ENCODE data around the gene SZRD1.

The SZRD1 gene

GRCh38 chr1:16440131-16440469, 73.1 kb downstream of the SZRD1 start:
- no peak for DNase-seq (ENCODE audit: low spot score)

GRCh38 chr1:16440470-16441281, 73.6 kb downstream of the SZRD1 start, which contains the start of gene NECAP2:
Gene NECAP2, plus strand, starts transcription at chr1:16440724. Its CDS starts 38 bp downstream, at chr1:16440762.
- DNase-seq (ENCODE audit: low spot score): peak; percentile 88

GRCh38 chr1:16441282-16441665, 74.2 kb downstream of the SZRD1 start:
- DNase-seq (ENCODE audit: low spot score): no peak

DNA sequence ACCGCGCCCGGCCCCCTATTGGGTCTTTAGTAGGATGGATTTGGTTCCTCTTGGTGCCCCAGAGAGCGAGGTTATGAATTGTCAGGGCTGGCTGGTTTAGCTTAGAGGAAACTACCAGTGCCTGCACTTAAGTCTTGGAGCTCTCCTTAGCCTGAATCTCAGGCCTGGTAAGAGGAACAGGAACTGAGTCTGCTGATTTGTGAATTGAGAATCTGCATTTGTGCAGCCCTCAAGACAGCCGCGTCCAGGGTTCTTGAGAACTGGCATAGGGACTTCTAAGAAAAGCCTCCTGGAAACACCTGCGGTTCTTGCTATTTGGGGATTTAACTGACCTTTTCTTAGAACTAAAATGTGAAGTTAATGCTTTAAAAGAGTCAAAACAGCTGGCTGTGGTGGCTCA, 75.2 kb downstream of the SZRD1 start:
- DNase-seq (ENCODE audit: low spot score): no peak

DNA sequence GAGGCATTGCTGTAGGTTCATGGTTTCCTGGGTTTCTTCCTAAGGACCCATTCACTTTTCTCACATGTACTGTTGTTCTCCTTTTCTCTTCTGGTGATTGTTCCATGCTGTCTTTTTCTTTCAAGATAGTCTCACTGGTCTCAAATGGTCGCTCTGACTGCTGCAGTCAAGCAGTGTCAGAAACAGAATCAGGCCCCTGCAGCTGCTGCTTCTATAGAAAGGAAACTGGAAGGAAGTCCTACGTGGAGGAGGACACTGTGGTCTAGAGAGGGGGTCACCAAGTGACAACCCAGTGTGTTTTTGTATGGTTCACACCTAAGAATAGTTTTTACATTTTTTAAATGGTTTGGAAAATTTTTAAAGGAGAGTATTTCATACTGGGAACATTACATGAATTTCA, 75.9 kb downstream of the SZRD1 start:
- no peak for DNase-seq (ENCODE audit: low spot score)

DNA sequence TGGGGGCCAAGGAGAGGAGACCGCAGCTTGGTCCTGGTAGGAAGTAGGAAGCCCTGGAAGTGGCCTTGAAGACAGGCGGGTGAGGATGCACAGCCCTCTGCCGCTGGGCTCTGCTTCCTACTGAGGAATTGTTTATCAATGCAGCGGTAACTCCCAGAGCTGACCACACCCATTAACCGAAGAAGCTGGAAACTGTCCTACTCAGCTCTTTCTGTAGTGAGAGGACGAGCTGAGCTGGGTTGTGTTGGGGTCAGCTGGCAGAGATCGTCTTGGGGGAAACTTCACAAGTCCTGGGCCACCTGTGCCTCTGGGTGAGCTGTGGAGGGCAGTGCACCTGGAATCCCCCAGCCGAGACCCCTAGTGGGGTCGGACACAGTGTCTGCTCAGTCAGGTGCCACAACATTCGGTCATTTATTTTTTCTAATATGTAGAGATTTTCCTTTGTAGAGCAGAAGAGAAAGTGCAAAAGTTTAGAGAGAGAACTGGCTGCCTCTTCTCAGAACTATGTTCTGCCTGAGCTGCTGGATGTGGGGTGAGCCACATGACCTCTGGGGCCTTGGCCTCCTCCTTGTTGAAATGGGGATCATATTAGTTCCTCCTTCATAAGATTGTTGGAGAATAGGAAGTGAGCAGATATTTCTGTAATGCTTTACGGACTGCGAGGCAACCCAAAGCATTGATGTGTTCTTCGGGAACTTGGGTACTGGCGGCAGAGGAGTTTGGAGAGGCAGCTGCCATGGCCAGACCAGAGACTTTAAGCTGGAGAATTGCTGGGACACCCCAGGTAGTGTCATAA, 77.1 kb downstream of the SZRD1 start:
- no peak for DNase-seq (ENCODE audit: low spot score)

- DNase-seq (ENCODE audit: low spot score): no peak
These were observed 78.0 kb downstream of the SZRD1 start for GRCh38 chr1:16445052-16445451.

GRCh38 chr1:16446116-16446515, 79.1 kb downstream of the SZRD1 start:
- no peak for DNase-seq (ENCODE audit: low spot score)

DNA sequence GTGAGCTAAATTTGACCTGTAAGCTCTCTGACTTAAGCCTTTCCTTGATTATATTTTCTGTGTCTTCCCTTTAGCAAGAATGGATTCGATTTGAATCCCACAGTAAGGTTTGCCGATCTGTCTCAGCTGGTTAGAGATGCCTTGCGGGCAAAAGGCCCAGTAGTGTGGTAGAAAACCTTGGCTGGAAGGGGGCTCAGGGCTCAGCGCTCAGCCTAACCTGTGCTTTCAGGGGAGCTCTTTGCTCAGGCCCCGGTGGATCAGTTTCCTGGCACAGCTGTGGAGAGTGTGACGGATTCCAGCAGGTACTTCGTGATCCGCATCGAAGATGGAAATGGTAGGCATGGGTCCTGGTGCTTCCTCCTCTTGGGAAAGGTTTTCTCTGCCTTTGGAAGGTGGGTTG, 80.6 kb downstream of the SZRD1 start:
- DNase-seq (ENCODE audit: low spot score): no peak
